K562 (cell line): ENCODE results near the gene NAV2.

Experiments
- AFF4 ChIP-seq: sonication (generic); formaldehyde crosslinking; IDR thresholded peaks from 2 replicates; pipeline ENCODE4 v1.8.0; 2023; ENCODE audit warnings: mild to moderate bottlenecking, missing genetic modification reagents
- ARHGAP35 ChIP-seq: fragments of 450-650 bp; IDR thresholded peaks from 2 replicates; pipeline ENCODE4 v1.6.1; 2018; ENCODE audit not compliant: partially characterized antibody
- CHD2 ChIP-seq: IDR thresholded peaks from 2 replicates; pipeline ENCODE4 v1.6.1; 2011; ENCODE audit warnings: low read depth, low read length
- E2F5 ChIP-seq: sonication (generic); formaldehyde crosslinking; IDR thresholded peaks from 2 replicates; pipeline ENCODE4 v1.8.0; 2022; ENCODE audit warnings: mild to moderate bottlenecking, missing genetic modification reagents
- HDAC2 ChIP-seq: fragments of 450-650 bp; IDR thresholded peaks from 2 replicates; pipeline ENCODE4 v1.6.1; 2016; ENCODE audit warnings: mild to moderate bottlenecking
- JUND ChIP-seq, 2 experiments: IDR thresholded peaks; 2 replicates in 1 of 2; 3 replicates in 1 of 2; pipeline ENCODE4 v1.6.1; 2011; ENCODE audit warnings: borderline replicate concordance in 2 of 2, low read depth in 2 of 2, low read length in 2 of 2, improper control_type of control experiment in 1 of 2, missing biosample characterization in 1 of 2, missing genetic modification characterization in 1 of 2, missing genetic modification reagents in 1 of 2
- KLF13 ChIP-seq: fragments of 450-650 bp; IDR thresholded peaks from 2 replicates; pipeline ENCODE4 v1.6.1; 2016; ENCODE audit warnings: missing genetic modification characterization, low read depth, mild to moderate bottlenecking, missing compliant biosample characterization, moderate library complexity, borderline replicate concordance
- ZNF175 ChIP-seq: fragments of 200-800 bp; sonication (Bioruptor generic); IDR thresholded peaks from 2 replicates; pipeline ENCODE4 v1.6.1; 2016; ENCODE audit warnings: low read depth, mild to moderate bottlenecking, missing genetic modification characterization, missing compliant biosample characterization
- ZZZ3 ChIP-seq: fragments of 450-650 bp; IDR thresholded peaks from 2 replicates; pipeline ENCODE4 v1.6.1; 2016; ENCODE audit warnings: antibody characterized with exemption, mild to moderate bottlenecking, moderate library complexity
- TF ChIP-seq, protein P1 (sequence below), 3 experiments: IDR thresholded peaks in 2 of 3; conservative IDR thresholded peaks in 1 of 3; 2 replicates each; pipeline ENCODE4 v1.5.1; 2011 to 2012; ENCODE audit warnings: low read length in 3 of 3, mild to moderate bottlenecking in 3 of 3, control low read depth in 2 of 3, improper control_type of control experiment in 1 of 3, inconsistent platforms in 1 of 3, low read depth in 1 of 3, mixed read lengths in 1 of 3, moderate library complexity in 1 of 3; ENCODE audit not compliant: insufficient read depth in 2 of 3
- TF ChIP-seq, protein P2 (sequence below): fragments of 250-450 bp; sonication (Bioruptor Pico); IDR thresholded peaks from 2 replicates; pipeline ENCODE4 v1.5.0; 2020; ENCODE audit warnings: mild to moderate bottlenecking, borderline replicate concordance

DNA sequence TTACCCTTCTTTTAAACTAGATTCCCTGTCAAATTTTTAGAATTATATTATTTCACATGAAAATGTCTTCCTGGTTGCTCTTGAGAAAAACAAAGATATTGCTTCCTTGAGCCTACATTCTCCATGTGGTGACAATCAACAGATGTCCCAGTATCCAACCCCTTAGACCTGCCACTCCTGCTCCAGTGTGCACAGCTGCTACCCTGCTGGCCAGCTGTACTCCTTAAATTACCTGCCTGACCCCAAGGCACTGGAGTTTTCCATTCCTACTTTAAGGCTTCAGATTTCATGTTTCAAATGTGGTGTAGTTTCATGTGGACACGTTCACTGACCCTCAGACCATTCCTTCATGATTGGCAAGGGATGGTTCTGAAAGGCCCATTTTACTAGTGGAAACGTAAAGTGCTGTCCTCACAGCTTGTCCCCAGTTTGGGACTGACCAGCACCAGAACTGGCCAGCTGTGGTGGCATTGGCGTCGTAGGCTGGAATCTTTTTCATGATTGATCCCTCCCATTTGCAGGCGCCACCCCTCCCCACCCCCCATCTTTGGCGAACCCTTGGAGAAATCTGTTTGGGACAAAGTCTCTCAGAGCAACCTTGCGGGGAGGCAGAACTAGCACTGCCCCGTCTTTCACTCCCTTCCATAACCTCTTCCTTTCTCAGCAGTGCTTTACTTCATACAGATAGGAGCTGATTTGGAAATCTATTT is 324.1 kb downstream of the NAV2 start:
- TF ChIP-seq CHD2, result no peak
- no peak for TF ChIP-seq E2F5 (CRISPR knock-in tag)
- TF ChIP-seq ZNF175 (CRISPR knock-in tag), result no peak
- TF ChIP-seq ARHGAP35, result no peak
- TF ChIP-seq KLF13, result no peak
- TF ChIP-seq, protein P1, sequence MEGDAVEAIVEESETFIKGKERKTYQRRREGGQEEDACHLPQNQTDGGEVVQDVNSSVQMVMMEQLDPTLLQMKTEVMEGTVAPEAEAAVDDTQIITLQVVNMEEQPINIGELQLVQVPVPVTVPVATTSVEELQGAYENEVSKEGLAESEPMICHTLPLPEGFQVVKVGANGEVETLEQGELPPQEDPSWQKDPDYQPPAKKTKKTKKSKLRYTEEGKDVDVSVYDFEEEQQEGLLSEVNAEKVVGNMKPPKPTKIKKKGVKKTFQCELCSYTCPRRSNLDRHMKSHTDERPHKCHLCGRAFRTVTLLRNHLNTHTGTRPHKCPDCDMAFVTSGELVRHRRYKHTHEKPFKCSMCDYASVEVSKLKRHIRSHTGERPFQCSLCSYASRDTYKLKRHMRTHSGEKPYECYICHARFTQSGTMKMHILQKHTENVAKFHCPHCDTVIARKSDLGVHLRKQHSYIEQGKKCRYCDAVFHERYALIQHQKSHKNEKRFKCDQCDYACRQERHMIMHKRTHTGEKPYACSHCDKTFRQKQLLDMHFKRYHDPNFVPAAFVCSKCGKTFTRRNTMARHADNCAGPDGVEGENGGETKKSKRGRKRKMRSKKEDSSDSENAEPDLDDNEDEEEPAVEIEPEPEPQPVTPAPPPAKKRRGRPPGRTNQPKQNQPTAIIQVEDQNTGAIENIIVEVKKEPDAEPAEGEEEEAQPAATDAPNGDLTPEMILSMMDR (IDR thresholded peaks at IDR 0.05 in 2 of 3, conservative IDR thresholded peaks at IDR 0.05 in 1 of 3; ENCODE audit: insufficient read depth in 2 of 3, low read depth in 1 of 3, low read length in 3 of 3), result no peak
- TF ChIP-seq HDAC2, result no peak
- TF ChIP-seq ZZZ3, result no peak
- TF ChIP-seq AFF4 (CRISPR knock-in tag), result no peak
- TF ChIP-seq, protein P2, sequence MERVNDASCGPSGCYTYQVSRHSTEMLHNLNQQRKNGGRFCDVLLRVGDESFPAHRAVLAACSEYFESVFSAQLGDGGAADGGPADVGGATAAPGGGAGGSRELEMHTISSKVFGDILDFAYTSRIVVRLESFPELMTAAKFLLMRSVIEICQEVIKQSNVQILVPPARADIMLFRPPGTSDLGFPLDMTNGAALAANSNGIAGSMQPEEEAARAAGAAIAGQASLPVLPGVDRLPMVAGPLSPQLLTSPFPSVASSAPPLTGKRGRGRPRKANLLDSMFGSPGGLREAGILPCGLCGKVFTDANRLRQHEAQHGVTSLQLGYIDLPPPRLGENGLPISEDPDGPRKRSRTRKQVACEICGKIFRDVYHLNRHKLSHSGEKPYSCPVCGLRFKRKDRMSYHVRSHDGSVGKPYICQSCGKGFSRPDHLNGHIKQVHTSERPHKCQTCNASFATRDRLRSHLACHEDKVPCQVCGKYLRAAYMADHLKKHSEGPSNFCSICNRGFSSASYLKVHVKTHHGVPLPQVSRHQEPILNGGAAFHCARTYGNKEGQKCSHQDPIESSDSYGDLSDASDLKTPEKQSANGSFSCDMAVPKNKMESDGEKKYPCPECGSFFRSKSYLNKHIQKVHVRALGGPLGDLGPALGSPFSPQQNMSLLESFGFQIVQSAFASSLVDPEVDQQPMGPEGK (CRISPR knock-in tag), result no peak
- no peak for TF ChIP-seq JUND (IDR thresholded peaks at IDR 0.05; ENCODE audit: borderline replicate concordance, low read depth, low read length)
- TF ChIP-seq JUND (tag; IDR thresholded peaks at IDR 0.05; ENCODE audit: borderline replicate concordance, low read depth, low read length), result no peak
